Activated CD4-positive, alpha-beta T cell treated with anti-CD3 and anti-CD28 coated beads, Interleukin-2, amount 50 U/mL, for 1 hour (primary cell): ENCODE measurements around the gene CFI.
"Not testable (repeated sequence)": the region's sequence is repeated elsewhere in the genome, so short reads cannot be mapped to it uniquely, and the experiment has no call there.

Experiments
- DNase-seq: peaks from one replicate; pipeline ENCODE4 v3.0.0-alpha.2; 2020

The CFI gene

DNA sequence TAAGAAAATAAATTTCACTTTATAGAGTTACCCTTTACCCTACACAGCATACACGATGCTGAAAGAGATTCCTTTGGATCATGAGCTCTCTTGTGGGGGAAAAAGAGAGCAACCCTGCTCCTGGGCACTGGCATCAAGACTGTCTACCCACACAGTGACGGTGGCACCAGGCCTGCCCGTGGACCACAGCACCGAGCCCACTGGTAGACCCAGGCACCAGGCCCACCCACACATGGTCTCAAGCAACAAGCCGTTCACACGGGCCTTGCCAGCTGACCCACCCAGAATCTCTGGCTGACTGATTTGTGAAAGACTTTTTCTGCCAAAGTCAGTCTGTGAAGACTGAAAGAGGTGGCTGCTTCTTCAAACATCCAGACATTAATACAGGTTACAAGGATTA lies 6.7 kb downstream of the CFI start:
- no peak for DNase-seq

DNA sequence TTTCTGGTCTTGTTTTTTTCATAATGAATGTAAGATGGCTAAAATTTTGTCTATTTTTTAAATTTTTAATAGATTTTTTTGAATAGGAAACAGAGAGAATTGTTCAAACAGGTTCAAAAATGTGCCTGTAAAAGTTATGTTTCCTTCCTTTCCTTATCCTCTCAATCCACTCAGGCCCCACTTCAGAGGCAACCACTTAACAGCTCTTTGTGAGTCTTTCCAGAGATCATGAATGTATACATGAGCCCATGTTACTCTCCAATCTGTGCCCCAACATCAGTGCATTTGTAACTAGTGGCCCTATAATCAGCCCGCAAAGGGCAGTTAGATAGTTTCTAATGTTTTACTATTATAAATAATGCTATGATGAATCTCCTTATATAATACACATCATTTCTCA lies 14.0 kb downstream of the CFI start:
- no peak for DNase-seq

DNA sequence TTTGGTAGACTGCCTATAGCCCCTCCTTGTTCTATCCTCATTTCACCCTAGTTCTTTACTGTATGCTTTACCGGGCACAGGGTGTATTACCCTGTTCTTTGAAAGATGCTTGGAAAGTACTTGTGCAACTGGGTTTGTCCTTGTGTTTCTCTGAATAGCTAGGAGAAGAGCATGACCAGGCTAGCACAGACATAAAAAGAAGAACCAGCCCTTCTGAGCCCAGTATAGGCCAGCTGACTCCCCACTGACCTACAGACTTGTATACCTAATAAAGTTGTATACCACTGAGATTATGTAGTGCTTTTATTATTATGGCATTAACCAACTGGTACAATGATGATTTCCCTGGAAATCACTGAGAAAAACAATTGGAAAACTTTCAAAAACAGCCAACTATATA lies 15.0 kb downstream of the CFI start:
- DNase-seq, result no peak

DNA sequence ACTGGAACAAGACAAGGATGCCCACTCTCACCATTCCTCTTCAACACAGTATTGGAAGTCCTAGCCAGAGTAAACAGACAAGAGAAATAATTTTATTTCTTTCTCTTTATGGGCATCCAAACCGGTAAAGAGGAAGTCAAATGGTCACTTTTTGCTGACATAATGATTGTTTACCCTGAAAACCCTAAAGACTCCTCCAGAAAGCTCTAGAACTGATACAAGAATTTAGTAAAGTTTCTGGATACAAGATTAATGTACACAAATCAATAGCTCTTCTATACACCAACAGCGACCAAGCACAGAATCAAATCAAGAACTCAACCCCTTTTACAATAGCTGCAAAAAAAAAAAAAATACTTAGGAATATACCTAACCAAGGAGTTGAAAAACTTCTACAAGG lies 19.7 kb downstream of the CFI start:
- not testable (repeated sequence) for DNase-seq

DNA sequence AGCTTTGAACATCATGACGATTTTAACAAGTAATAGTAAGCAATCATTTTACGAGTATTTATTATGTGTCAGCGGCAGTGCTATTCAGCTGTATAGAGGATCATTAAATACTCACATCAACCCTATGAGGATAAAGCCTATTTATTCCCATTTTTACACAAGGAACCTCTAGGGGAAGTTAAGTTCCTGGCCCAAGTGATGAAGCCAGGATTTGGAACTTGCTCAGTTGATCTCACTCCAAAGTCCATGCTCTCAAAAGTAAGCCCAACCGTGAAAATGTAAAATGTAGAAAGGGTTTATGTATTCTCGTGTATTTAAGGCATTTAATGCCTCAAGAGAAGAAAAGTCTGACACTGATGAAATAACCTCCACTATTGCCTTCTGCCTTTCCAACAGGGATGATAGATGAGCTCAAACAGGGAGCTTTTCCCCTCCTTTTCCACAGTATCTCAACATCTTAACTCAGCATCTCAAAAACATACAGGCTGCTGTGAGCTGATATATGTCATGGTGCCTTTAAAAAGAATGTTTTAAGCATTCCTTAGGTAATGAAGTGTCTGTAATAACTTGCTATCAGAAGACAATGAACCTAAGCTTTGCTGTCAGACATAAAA lies 36.9 kb downstream of the CFI start:
- DNase-seq, result no peak

DNA sequence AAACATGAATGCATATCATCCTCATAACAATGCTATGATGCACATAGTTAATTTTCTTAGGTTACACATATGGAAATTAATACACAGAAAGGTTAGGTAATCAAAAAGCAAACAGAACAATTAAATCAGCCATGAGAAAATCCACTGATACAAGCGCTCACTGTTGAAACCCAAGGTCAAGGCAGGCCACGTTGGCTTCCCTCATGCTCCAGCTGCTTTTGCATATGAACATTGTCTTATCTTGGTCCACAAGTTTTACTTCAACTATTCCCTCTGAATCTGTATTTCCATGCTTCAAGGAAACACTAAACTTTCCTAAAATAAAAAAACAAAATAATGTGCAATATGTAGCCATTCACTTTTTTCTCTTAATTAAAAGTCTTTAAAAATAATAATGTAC lies 37.4 kb downstream of the CFI start:
- DNase-seq, result no peak

DNA sequence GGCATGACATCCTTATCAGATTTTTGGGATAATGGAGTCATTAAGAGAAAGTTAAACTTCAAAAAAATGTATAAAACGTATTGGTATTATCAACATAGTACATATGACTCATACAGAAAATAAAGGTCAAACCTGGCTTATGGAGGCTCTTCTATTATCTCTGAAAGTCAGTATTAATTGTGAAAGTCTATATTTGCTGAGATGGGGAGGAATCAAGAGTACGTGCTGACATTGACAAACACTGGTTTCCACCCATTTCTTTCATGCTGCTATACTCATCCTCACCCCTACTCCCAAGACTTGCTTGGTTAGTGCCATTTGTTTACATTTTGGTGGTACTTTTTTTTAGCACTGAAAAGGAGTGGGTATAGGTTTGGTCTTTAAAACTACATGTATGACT lies 41.1 kb downstream of the CFI start:
- DNase-seq, result no peak

DNA sequence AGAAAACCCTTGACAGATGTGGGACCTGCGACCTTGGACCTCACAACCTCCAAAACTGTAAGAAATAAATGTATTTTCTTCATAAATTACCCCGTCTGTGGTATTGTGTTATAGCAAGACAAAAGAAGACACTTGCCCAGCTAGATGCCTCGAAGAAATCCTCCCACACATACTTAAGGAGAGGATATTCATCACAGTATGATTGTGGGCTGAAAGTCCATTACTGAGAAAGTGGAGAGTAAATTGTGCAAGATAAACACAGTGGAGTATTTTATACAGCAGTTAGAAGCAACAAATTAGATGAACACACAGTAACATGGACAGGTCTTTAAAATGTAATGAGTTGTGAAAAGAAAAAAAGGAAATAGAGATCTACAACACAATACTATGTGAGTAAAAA lies 46.1 kb downstream of the CFI start:
- DNase-seq, result no peak

DNA sequence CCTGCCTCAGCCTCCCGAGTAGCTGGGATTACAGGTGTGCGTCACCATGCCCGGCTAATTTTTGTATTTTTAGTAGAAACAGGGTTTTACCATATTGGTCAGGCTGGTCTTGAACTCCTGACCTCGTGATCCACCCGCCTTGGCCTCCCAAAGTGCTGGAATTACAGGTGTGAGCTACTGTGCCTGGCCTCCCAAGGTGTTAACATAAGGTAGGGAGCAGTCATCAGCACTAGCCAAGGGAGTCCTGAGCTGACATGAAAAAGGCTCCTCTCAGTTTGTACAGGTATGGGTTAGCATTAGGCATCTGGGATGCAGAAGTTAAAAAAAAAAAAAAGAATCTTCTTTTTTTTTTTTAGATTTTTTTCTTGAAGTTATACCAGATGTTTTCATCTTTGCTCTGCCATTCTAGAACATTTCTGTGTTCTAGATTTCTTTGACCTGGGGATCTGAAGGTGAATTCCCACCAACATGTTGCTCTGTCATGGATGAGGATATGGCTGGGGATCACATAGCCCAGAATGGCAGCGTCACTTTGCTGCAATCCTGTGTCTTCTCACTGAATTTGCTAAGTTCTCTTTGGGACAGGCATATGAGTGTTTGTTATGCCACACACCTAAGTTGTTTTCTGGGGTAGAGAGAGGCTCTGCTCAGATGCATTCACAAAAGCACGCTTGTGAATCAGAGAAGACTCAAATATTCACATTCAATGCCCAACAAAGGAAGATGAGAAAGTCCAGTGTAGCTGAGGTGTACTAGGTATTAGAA lies 47.5 kb downstream of the CFI start:
- no peak for DNase-seq

DNA sequence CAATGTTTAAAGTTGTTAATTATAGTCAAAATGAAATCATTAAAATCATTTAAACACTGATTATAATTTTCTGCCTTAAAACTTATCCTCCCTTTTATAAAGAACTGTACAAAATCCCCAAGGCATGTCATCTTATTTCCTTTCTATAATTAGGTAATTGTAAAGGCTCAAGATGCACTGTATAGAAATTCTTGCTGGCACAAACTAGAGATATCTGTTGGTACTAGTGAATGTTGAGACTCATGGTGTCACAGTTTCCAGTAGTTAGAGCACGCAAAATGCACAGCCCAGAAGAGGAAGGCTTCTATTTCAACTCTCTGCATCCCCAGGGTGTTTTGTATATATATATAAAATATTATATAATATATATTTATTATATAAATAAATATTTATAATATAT lies 49.3 kb downstream of the CFI start:
- no peak for DNase-seq

DNA sequence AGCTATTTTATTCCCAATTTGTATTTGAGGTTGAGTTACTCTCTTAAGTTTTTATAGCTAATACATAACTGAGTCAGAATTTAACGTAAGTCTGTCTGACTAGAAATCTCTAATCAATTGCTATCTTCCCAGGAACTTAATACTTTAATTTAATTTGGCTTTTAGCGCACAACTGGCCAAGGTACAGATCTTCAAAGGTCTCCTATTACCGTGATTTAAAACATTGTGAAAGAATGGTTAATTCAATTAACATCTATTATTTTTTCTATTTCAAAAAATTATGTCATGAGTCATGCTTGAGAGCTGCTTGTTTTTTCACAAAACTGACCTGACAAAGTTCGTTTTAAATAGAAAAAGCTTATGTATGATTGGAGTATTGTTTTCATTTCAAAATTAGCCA lies 49.9 kb downstream of the CFI start:
- DNase-seq, result no peak

DNA sequence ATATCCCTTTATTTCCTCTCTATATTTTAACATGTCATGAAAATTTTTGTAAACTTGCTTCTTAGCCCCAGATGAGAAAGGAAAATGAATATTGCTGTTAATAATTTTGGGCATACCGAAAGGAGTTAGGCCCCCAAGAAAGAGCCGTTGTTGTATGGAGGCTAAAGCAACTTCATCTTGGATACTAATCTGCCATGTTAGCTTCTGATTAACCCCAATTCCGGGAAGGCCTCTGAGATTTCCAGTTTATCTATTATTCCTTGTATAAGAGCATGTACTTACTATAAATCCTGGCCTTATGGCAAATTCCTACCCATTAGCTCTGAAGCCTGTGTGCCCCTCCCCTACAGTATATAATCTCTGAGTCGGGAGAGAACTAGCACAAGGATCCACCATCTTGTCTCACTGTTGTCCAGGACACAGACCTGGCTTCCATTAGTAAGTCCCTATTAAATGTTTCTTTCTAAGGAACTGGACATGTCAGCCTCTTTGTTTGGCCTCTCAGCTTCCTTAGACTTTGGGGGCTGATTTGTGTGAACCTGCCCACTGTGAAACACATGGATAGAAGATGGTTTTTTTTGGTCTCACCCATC lies 51.1 kb downstream of the CFI start:
- no peak for DNase-seq

DNA sequence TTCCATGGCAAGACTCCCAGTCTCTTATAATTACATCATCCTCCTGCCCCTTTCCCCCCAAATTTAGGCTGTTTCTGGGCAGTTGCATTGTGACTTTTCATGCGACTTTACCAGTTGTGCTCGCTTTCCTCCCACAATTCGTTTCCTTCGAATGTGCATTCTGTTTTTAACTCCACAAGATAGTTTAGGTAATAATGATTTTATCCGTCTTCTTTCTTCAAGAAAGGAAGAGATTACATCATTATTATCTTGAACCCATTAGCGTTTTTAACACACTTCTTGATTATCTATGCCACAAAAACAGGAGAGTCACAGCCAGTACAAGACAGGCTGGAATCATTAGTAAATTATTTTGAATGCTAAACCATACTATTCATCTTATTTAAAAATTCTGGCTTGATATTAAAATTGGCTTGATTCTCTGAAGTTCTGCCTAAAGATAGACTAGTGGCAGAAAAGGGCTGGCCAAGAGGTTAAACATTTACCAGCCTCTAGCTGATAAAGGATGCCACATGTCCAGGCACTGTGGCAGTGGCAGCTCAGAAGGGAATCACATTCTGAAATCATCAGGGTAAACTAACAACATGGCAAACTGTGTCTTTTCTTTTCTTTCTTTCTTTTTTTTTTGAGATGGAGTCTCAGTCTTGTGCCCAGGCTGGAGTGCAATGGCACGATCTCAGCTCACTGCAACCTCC lies 52.3 kb downstream of the CFI start:
- no peak for DNase-seq

DNA sequence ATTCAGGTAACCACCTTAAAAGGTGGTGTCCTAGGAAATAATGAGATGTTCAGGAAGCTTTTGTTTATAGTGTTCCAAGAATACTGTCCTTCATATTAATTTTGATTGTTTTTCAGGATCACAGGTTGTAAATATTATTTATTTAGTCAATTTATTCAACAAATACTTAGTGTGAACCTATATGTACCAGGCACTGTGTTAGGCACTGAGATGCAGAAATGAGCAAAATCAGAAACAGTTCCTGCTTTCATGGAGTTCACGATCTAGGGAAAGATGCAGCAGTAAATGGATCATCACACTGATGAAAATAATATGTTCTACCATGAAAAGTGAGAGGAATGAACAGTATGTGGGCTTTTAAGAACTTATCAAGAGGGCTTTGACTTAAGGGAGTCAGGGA lies 53.7 kb downstream of the CFI start:
- no peak for DNase-seq

DNA sequence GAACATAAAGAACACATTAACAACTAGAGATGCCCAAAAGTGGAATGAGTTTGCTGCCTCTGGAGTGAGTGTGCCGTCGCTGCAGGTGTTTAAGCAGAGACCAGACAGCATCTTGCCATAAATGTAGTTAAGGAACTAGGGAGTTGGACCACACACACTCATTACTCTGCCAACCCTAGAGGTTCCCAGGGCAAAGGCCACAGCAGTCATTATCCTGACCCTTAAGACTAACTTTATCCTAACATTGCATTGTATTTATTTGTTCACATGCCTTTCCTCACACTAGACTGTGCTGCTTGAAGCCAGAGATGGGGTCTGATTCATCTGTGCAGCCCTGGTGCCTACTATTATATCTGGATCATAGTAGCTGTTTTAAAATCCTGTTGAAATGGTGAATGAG lies 55.1 kb downstream of the CFI start:
- DNase-seq, result no peak

DNA sequence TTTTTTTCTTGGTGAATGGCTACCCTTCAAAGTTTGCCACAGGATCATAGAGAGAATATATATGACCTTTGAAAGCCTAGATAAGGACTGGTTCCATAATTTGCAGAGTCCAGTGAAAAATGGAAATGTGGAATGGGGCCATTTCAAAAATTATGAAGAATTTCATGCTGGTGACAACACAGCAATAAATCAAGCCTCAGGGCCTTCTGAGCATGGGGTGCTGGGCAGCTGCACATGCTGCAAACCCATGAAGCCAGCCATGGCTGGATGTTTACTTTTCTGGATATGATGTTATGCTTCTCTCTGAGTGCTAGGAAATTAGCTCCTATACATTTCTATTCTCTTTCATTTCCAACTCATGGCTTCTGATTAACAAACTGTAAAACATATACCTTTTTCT lies 56.0 kb downstream of the CFI start:
- no peak for DNase-seq

DNA sequence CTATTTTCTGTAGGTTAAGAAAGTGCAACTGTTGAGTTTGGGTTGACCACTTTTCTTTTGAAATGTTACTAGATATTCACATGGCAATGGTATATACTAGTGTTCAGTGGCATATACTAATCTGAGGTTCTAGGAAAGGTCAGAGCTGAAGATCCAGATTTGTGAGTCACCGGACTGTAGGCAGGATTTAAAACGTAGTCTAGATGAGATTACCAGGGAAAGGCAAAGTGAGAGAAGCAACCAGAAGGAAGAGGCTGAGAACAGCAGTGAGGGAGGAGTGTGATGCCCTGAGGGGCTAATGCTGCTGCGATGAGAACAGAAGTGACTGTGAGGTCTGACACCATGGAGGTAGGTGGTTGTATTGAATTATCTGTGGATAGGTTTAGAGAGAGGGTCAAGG lies 62.3 kb downstream of the CFI start:
- DNase-seq, result no peak

DNA sequence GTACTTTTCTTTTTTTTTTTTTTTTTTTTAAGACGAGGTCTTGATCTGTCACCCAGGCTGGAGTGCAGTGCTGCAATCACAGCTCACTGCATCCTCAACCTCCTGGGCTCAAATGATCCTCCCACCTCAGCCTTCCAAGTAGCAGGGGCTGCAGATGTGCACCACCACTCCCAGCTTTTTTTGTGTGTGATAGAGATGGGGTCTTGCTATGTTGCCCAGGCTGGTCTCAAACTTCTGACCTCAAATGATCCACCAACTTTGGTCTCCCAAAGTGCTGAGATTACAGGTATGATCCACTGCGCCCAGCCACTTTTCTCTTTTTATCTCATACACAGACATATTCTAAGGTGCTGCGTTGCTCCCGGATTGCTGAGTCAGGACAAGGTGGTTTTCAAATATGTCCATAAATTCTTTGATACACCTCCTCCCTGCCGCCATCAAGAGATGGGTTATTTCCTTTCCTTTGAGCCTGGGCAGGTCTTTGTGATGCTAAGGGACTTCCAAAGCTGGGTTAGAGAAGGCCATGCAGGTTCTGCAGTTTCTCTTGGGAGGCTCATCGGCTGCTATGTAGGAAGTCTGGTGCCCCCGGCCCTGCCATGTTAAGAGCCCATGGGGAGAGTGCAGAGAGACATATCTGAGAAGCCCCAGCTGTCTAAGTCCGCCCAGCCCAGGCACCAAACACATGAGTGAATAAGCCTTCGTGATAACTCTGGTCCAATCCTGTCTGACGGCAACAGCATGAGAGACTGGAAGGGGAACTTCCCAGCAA lies 63.5 kb downstream of the CFI start:
- DNase-seq, result no peak

DNA sequence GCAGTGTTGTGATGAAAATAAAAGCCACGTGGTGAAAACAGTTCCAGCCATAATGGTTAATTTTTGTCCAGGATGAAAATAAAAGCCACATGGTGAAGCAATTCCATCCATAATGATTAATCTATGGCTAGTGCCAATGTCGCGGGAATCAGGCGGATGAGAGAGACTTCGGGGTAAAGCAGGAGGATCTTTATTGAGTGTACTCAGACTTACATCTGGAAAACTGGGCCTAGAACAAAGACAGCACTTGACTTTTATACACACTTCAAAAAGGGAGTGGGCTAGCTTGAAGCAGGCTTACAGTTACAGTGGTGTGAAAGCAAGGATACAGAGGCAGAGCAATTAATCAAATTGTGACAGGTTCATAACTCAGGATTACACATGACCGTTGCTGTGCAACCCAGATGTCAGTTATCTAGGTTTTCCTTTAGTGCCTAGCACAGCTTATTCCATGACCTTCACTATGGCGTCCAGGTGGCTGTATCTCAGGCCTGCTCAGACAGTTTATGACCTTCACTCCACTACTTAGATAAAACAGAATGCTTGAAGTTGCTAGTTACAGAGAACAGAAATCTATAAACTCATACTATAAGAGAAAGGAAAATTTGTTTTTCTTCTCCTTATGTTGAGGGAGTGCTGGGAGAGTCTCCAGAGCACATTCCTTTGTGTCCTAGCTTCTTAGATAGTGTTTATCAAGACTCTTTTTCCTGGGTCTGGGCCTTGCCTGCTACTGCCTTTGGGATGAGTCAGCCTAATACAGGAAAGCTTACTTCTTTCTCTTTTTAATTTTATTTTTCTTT lies 66.0 kb downstream of the CFI start:
- DNase-seq, result no peak

DNA sequence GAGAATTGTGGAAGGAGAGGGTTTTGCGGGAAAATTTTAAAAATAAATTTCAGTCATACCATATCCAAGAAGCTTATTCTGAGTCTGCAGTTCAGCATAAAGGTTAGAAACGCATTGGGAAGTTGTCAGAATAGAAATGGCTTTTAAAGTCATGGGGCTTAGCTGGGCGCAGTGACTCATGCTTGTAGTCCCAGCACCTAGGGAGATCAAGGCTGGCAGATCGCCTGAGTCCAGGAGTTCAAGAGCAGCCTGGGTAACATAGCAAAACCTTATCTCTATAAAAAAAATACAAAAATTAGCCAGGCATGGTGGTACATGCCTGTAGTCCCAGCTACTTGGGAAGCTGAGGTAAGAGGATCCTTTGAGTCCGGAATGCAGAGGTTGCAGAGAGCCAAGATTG lies 68.1 kb downstream of the CFI start:
- DNase-seq, result no peak

DNA sequence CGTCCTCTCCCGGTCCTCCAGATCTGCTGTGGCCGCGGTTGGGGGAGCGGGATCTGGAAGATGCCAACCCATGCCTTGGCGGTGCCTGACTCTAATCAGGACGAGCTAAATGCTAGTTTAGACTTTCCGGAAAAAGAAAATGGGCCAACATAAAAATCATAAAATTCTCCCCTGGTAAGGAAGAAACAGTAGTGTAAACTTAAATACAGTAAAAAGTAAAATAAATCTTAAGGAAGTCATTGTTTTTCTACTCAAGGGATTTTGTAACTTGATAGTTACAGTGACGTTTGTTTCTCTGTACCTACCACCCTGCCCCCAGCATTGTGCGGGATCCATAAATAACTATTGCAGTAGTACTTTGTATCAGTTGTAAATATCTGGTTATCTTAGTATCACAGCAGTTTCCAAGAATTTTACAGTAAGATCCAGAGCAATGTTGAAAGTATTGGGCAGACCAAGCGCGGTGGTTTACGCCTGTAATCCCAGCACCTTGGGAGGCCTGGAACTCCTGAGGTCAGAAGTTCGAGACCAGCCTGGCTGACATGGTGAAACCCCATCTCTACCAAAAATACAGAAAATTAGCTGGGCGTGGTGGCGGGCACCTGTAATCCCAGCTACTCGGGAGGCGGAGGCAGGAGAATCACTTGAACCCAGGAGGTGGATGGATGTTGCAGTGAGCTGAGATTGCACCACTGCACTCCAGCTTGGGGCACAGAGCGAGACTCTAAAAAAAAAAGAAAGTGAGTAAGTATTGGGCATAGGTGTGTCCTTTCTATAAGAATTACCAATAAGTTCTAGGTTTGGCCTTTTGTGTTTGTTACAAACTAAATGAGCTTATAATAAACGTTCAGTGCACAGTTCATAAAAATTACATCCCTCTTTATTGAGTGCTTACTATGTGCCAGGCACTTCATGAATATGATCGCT lies 70.9 kb downstream of the CFI start:
- no peak for DNase-seq
